Neural progenitor cell (in vitro differentiated cells): ENCODE results near the gene IFNA16. TPM values are rescaled to one million over a fixed set of nuclear protein-coding genes. Genes with fewer than 3 reads are reported as not detected.
A peak's percentile ranks its signal among the peaks of the same experiment; 100 is the strongest.

Experiments
- DNase-seq: peaks from one replicate; pipeline ENCODE4 v3.0.0-alpha.2; 2016; ENCODE audit warnings: low spot score
- H2AFZ ChIP-seq: fragments of 200-600 bp; sonication (generic); replicated peaks from 2 replicates; pipeline ENCODE4 v1.6.1; 2016; ENCODE audit warnings: antibody characterized with exemption
- H3F3A ChIP-seq: fragments of 200-600 bp; sonication (generic); 2 replicates; pipeline ENCODE4 v1.6.1; 2016; ENCODE audit warnings: antibody characterized with exemption, low read depth
- H3K27ac ChIP-seq: fragments of 200-600 bp; sonication (generic); 2 replicates; pipeline ENCODE4 v1.5.1; 2016; ENCODE audit warnings: mild to moderate bottlenecking
- H3K27me3 ChIP-seq: fragments of 200-600 bp; sonication (generic); 2 replicates; pipeline ENCODE4 v1.6.1; 2016; ENCODE audit warnings: mild to moderate bottlenecking, moderate library complexity
- H3K36me3 ChIP-seq: fragments of 200-600 bp; sonication (generic); 2 replicates; pipeline ENCODE4 v1.5.1; 2016
- H3K4me1 ChIP-seq: fragments of 200-600 bp; sonication (generic); 2 replicates; pipeline ENCODE4 v1.6.1; 2016; ENCODE audit warnings: mixed run types
- H3K4me2 ChIP-seq: fragments of 200-600 bp; sonication (generic); 2 replicates; pipeline ENCODE4 v1.6.1; 2016
- H3K4me3 ChIP-seq: fragments of 200-600 bp; sonication (generic); 2 replicates; pipeline ENCODE4 v1.5.1; 2016
- H3K79me2 ChIP-seq: fragments of 200-600 bp; sonication (generic); 2 replicates; pipeline ENCODE4 v1.6.1; 2016; ENCODE audit warnings: low read depth
- H3K9ac ChIP-seq: fragments of 200-600 bp; sonication (generic); 2 replicates; pipeline ENCODE4 v1.6.1; 2016
- H3K9me3 ChIP-seq: fragments of 200-600 bp; sonication (generic); 2 replicates; pipeline ENCODE4 v1.5.1; 2016; ENCODE audit warnings: low read depth
- H4K20me1 ChIP-seq: fragments of 200-600 bp; sonication (generic); 2 replicates; pipeline ENCODE4 v1.6.1; 2016; ENCODE audit warnings: low read depth
- H3K27ac Mint-ChIP-seq: 3 replicates; pipeline ENCODE4 v1.8.0; 2021; ENCODE audit warnings: mixed read lengths
- H3K27me3 Mint-ChIP-seq: 2 replicates; pipeline ENCODE4 v1.8.0; 2022; ENCODE audit warnings: low read depth, mild to moderate bottlenecking, inconsistent platforms, moderate library complexity, mixed read lengths; ENCODE audit not compliant: insufficient read depth
- H3K36me3 Mint-ChIP-seq: 3 replicates; pipeline ENCODE4 v1.8.0; 2021; ENCODE audit warnings: mixed read lengths
- H3K4me1 Mint-ChIP-seq: 3 replicates; pipeline ENCODE4 v1.8.0; 2021; ENCODE audit warnings: mixed read lengths
- H3K4me3 Mint-ChIP-seq: 3 replicates; pipeline ENCODE4 v1.8.0; 2021; ENCODE audit warnings: mild to moderate bottlenecking, moderate library complexity, mixed read lengths
- H3K9me3 Mint-ChIP-seq: 3 replicates; pipeline ENCODE4 v1.8.0; 2020; ENCODE audit warnings: mixed read lengths
- EZH2 ChIP-seq: fragments of 200-600 bp; sonication (generic); IDR thresholded peaks from 2 replicates; pipeline ENCODE4 v1.6.1; 2017; ENCODE audit warnings: antibody characterized with exemption, mild to moderate bottlenecking, moderate library complexity
- EZH2phosphoT487 ChIP-seq: fragments of 200-600 bp; sonication (generic); IDR thresholded peaks from 2 replicates; pipeline ENCODE4 v1.6.1; 2017; ENCODE audit warnings: antibody characterized with exemption
- total RNA-seq: library from RNA; depleted of rRNA; stranded (reverse); fragments of >200 nt; gene quantifications from 2 replicates; pipeline ENCODE4 v1.2.3, GENCODE V29; 2015; ENCODE audit warnings: low replicate concordance
- TF ChIP-seq, protein P1 (sequence below): fragments of 200-600 bp; sonication (generic); IDR thresholded peaks from 2 replicates; pipeline ENCODE4 v1.5.1; 2017; ENCODE audit warnings: antibody characterized with exemption, mild to moderate bottlenecking

IFNA16 gene
- total RNA-seq, 1 donor from 2014 or later = not detected

DNA sequence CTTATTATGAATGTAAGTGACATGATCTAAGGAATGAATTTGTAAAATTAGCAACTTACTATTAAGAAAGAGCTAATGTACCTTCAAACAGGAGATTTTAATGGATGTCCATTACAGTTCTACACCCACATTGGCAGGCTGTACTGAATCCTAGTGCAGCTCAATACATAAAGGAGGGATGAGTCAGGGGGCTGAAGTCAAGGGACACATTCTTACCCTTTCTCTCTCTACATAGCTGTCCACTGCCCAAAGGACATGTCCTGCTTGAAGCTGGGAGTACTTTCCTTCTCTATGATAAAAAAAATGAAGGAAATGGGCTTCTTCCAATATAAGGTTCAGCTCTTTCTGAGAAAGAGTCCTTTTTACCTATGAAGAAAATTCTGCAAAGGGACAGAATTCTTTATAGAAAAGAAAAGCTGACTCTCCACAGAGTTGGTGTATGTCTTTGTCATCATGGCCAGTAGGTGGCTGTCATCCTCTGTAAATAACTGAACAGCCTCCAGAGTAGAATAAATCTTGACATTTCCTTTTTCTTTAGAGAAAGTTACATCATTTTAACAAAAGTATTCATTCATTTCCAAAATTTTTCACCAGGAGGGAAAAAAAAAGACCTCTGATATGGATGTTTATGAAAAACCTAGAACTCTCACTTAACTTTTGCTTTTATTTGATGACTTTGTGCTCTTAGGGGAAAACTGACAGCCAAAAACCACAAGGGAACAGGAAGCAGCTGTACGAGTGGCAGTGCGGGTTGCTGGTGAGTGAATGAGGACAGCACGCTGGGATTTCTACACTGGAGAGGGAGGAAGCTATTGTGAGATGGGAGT is 35.8 kb upstream of the IFNA16 start:
- Histone ChIP-seq H3K79me2 (no peaks in the 10 kb centered on the region), H3K27ac (no peak overlapping the region), H2AFZ (no peak overlapping the region), H4K20me1 (no peaks in the 10 kb centered on the region), H3K27me3 (peaks cover 7% of the 10 kb centered on the region), H3K9me3 (no peaks in the 10 kb centered on the region), H3K4me2 (peak overlapping the region; percentile 63), H3F3A (peaks cover 5% of the 10 kb centered on the region), H3K9ac (no peak overlapping the region), H3K4me1 (peaks cover 3% of the 10 kb centered on the region), H3K36me3 (no peaks in the 10 kb centered on the region), H3K4me3 (peak overlapping the region; percentile 15)
- peak; percentile 65 for DNase-seq
- Mint-ChIP-seq H3K27me3 (peaks cover 2% of the 10 kb centered on the region), H3K36me3 (no peaks in the 10 kb centered on the region), H3K4me1 (peaks cover 16% of the 10 kb centered on the region), H3K9me3 (peaks cover 3% of the 10 kb centered on the region), H3K4me3 (no peak overlapping the region), H3K27ac (no peak overlapping the region)
- no peak for TF ChIP-seq EZH2
- TF ChIP-seq, protein P1, sequence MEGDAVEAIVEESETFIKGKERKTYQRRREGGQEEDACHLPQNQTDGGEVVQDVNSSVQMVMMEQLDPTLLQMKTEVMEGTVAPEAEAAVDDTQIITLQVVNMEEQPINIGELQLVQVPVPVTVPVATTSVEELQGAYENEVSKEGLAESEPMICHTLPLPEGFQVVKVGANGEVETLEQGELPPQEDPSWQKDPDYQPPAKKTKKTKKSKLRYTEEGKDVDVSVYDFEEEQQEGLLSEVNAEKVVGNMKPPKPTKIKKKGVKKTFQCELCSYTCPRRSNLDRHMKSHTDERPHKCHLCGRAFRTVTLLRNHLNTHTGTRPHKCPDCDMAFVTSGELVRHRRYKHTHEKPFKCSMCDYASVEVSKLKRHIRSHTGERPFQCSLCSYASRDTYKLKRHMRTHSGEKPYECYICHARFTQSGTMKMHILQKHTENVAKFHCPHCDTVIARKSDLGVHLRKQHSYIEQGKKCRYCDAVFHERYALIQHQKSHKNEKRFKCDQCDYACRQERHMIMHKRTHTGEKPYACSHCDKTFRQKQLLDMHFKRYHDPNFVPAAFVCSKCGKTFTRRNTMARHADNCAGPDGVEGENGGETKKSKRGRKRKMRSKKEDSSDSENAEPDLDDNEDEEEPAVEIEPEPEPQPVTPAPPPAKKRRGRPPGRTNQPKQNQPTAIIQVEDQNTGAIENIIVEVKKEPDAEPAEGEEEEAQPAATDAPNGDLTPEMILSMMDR = peak; percentile 79

DNA sequence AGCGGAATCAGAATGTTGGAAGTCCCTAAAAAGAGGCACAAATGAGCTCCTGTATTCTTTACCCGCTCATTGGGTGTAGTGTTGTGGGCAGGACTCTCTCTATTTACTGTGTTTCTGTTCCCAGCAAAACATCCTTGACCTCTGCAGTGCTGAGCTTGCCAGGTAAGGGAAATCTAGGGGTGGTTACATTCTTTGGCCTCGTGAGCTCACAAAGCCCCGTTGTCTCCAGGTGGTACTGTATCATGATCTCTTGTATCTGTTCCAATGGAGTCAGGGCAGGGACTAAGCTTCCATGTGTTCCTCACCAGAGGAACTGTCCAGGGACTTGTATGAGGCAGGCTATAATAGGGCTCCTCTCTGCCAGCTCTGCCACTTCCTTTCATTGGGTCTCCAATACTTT is 34.5 kb upstream of the IFNA16 start:
- no peaks in the 10 kb centered on the region for H3K9me3 ChIP-seq
- H3K4me1 ChIP-seq = peaks cover 3% of the 10 kb centered on the region
- peaks cover 2% of the 10 kb centered on the region for H3K27me3 Mint-ChIP-seq
- H3K9ac ChIP-seq = no peak overlapping the region
- peaks cover 16% of the 10 kb centered on the region for H3K4me1 Mint-ChIP-seq
- H3K9me3 Mint-ChIP-seq = no peaks in the 10 kb centered on the region
- H3K27me3 ChIP-seq = peaks cover 7% of the 10 kb centered on the region
- H3K4me3 Mint-ChIP-seq = no peak overlapping the region
- H3F3A ChIP-seq = peaks cover 5% of the 10 kb centered on the region
- no peak overlapping the region for H2AFZ ChIP-seq
- no peak overlapping the region for H3K4me3 ChIP-seq
- no peaks in the 10 kb centered on the region for H3K36me3 Mint-ChIP-seq
- TF ChIP-seq, protein P1 = no peak
- TF ChIP-seq EZH2phosphoT487 (no peak), EZH2 (no peak)
- H3K27ac Mint-ChIP-seq = no peak overlapping the region
- no peaks in the 10 kb centered on the region for H3K79me2 ChIP-seq
- H3K27ac ChIP-seq = no peak overlapping the region
- no peaks in the 10 kb centered on the region for H3K36me3 ChIP-seq
- no peak for DNase-seq
- no peak overlapping the region for H3K4me2 ChIP-seq
- H4K20me1 ChIP-seq = no peaks in the 10 kb centered on the region

DNA sequence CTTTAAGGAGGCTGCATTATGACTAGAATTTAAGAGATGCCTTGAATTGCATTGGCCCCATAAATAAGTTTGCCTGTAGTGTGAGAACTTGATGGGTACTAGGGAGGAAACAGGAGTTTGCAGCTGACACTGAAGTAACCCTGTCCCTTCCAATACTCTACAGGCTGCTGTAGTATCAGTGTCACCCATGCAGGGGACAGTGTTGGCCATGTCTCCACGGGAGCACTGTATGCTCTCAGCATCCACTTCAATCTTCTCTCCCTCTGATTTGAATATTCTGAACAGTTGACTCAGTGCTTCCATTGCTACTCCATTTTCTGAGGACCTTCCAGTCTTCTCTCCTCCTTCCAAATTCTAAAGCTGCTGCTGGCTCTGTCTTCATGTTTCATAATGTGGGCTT is 34.1 kb upstream of the IFNA16 start:
- Mint-ChIP-seq H3K4me1 (peaks cover 16% of the 10 kb centered on the region), H3K27me3 (peaks cover 2% of the 10 kb centered on the region), H3K9me3 (no peaks in the 10 kb centered on the region), H3K36me3 (no peaks in the 10 kb centered on the region), H3K27ac (no peak overlapping the region), H3K4me3 (no peak overlapping the region)
- H3K4me3 ChIP-seq = no peak overlapping the region
- H3K79me2 ChIP-seq = no peaks in the 10 kb centered on the region
- no peaks in the 10 kb centered on the region for H4K20me1 ChIP-seq
- H3K9me3 ChIP-seq = no peaks in the 10 kb centered on the region
- H3F3A ChIP-seq = peaks cover 5% of the 10 kb centered on the region
- H3K4me1 ChIP-seq = peaks cover 3% of the 10 kb centered on the region
- TF ChIP-seq EZH2 (no peak), EZH2phosphoT487 (no peak)
- TF ChIP-seq, protein P1 = no peak
- no peak overlapping the region for H3K27ac ChIP-seq
- H2AFZ ChIP-seq = no peak overlapping the region
- no peak overlapping the region for H3K9ac ChIP-seq
- H3K36me3 ChIP-seq = no peaks in the 10 kb centered on the region
- no peak overlapping the region for H3K4me2 ChIP-seq
- peaks cover 7% of the 10 kb centered on the region for H3K27me3 ChIP-seq
- no peak for DNase-seq
